Loucy (cell line): ENCODE results near the gene LAMB3.

ENCODE experiments used
- EZH2phosphoT487 ChIP-seq: fragments of 200-600 bp; IDR thresholded peaks from 2 replicates; pipeline ENCODE4 v1.6.1; 2018; ENCODE audit warnings: antibody characterized with exemption, mild to moderate bottlenecking, moderate library complexity, borderline replicate concordance
- TF ChIP-seq, protein P1 (sequence below): fragments of 200-600 bp; sonication (generic); conservative IDR thresholded peaks from 2 replicates; pipeline ENCODE4 v1.5.1; 2014; ENCODE audit warnings: mild to moderate bottlenecking, antibody characterized with exemption, low read length

DNA sequence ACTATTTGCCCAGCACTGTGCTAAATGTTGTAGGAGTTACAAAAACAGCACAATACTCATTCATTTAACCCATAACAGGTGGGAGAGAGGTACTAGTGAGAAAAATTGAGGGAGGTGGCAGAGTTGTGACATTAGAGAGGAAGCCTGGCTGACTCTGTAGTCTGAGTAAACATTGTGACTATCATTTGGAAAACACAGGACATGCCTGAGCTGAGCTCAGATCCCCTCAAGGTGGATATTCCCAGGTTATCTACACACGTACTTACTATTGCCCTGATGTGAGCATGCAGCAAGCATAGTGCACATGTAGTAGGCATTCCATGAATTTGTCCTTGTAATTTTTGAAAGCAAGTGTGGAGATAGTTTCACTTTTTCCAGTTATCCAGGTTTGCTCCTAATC, 57.8 kb downstream of the LAMB3 start:
- no peak for TF ChIP-seq EZH2phosphoT487
- TF ChIP-seq, protein P1, sequence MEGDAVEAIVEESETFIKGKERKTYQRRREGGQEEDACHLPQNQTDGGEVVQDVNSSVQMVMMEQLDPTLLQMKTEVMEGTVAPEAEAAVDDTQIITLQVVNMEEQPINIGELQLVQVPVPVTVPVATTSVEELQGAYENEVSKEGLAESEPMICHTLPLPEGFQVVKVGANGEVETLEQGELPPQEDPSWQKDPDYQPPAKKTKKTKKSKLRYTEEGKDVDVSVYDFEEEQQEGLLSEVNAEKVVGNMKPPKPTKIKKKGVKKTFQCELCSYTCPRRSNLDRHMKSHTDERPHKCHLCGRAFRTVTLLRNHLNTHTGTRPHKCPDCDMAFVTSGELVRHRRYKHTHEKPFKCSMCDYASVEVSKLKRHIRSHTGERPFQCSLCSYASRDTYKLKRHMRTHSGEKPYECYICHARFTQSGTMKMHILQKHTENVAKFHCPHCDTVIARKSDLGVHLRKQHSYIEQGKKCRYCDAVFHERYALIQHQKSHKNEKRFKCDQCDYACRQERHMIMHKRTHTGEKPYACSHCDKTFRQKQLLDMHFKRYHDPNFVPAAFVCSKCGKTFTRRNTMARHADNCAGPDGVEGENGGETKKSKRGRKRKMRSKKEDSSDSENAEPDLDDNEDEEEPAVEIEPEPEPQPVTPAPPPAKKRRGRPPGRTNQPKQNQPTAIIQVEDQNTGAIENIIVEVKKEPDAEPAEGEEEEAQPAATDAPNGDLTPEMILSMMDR = no peak
